Sigmoid colon (tissue), 4 donors: ENCODE data around the gene BCL10.

Source experiments
- CTCF ChIP-seq, 4 experiments: fragments of 450-650 bp in 3 of 4; fragments of 200-600 bp in 1 of 4; IDR thresholded peaks; one replicate each; pipeline ENCODE4 v1.5.1; 2016 to 2019; ENCODE audit warnings: antibody characterized with exemption in 4 of 4, mild to moderate bottlenecking in 3 of 4, moderate library complexity in 2 of 4
- POLR2A ChIP-seq, 2 donors: fragments of 450-650 bp; IDR thresholded peaks; one replicate each; pipeline ENCODE4 v1.6.1; 2016; ENCODE audit warnings: antibody characterized with exemption in 2 of 2, mild to moderate bottlenecking in 2 of 2, moderate library complexity in 2 of 2
- POLR2AphosphoS5 ChIP-seq, 4 donors: sonication (generic); formaldehyde crosslinking; IDR thresholded peaks; one replicate each; pipeline ENCODE4 v1.6.1; 2017; ENCODE audit warnings: antibody characterized with exemption in 4 of 4

GRCh38 chr1:85308833-85309350 is 32.5 kb upstream of the BCL10 start:
- TF ChIP-seq POLR2A (IDR thresholded peaks at IDR 0.05) = no peak
- no peak for TF ChIP-seq CTCF (IDR thresholded peaks at IDR 0.05)
- TF ChIP-seq POLR2AphosphoS5 (IDR thresholded peaks at IDR 0.05) = no peak
